GM19468 (cell line): ENCODE results near the gene UBASH3A.

Experiments
- ATAC-seq: cut with Tn5 transposase; IDR thresholded peaks from one replicate; pipeline ENCODE4 v1.9.1; 2021; ENCODE audit warnings: mild to moderate bottlenecking, moderate library complexity, moderate number of reproducible peaks; ENCODE audit not compliant: unreplicated experiment; ENCODE audit errors: extremely low read depth

UBASH3A gene

GRCh38 chr21:42476388-42477331 lies 73.0 kb downstream of the UBASH3A start:
- ATAC-seq = no peak

- no peak for ATAC-seq
These were observed 74.8 kb downstream of the UBASH3A start for GRCh38 chr21:42478504-42478903.

GRCh38 chr21:42479582-42479981 lies 75.9 kb downstream of the UBASH3A start:
- no peak for ATAC-seq

- ATAC-seq = no peak
These were observed 77.0 kb downstream of the UBASH3A start for GRCh38 chr21:42480736-42481135.

- no peak for ATAC-seq
These were observed 77.5 kb downstream of the UBASH3A start for GRCh38 chr21:42481169-42481568.

- no peak for ATAC-seq
These were observed 81.3 kb downstream of the UBASH3A start for GRCh38 chr21:42484966-42485365.

GRCh38 chr21:42486072-42486471 lies 82.4 kb downstream of the UBASH3A start:
- ATAC-seq = no peak

GRCh38 chr21:42486531-42486930 lies 82.8 kb downstream of the UBASH3A start:
- no peak for ATAC-seq

GRCh38 chr21:42489006-42489563 lies 85.4 kb downstream of the UBASH3A start:
- no peak for ATAC-seq

GRCh38 chr21:42489991-42490390 lies 86.3 kb downstream of the UBASH3A start:
- no peak for ATAC-seq

- ATAC-seq = no peak
These were observed 87.0 kb downstream of the UBASH3A start for GRCh38 chr21:42490720-42491119.

- no peak for ATAC-seq
These were observed 87.6 kb downstream of the UBASH3A start for GRCh38 chr21:42491328-42491727.

GRCh38 chr21:42492201-42492600 lies 88.5 kb downstream of the UBASH3A start:
- no peak for ATAC-seq

GRCh38 chr21:42493109-42494060 lies 89.7 kb downstream of the UBASH3A start:
- ATAC-seq = no peak

- no peak for ATAC-seq
These were observed 91.3 kb downstream of the UBASH3A start for GRCh38 chr21:42495027-42495426.

- ATAC-seq = no peak
These were observed 92.0 kb downstream of the UBASH3A start for GRCh38 chr21:42495765-42496119.

GRCh38 chr21:42496120-42496838 lies 92.6 kb downstream of the UBASH3A start, which contains the start of gene RSPH1:
Gene RSPH1, minus strand, starts transcription at chr21:42496224. Its CDS starts 38 bp downstream, at chr21:42496186.
- ATAC-seq = peak; percentile 90

- ATAC-seq = no peak
These were observed 93.1 kb downstream of the UBASH3A start for GRCh38 chr21:42496839-42497202.
